ENCODE results near the gene KCNQ1. TPM values are rescaled to one million over a fixed set of nuclear protein-coding genes. Genes with fewer than 3 reads are reported as not detected.

Gene KCNQ1
- total RNA-seq, 1 donor from 2014 or later, result 0.16 TPM

- Mint-ChIP-seq H3K9me3 (ENCODE audit: unreplicated experiment) (no peaks in the 10 kb centered on the region), H3K27ac (ENCODE audit: unreplicated experiment) (no peak overlapping the region), H3K4me3 (ENCODE audit: unreplicated experiment) (no peak overlapping the region), H3K36me3 (ENCODE audit: unreplicated experiment) (no peaks in the 10 kb centered on the region), H3K27me3 (ENCODE audit: unreplicated experiment) (no peaks in the 10 kb centered on the region), H3K4me1 (ENCODE audit: unreplicated experiment) (peaks cover 9% of the 10 kb centered on the region)
- DNase-seq (ENCODE audit: extremely low spot score, unreplicated experiment), result no peak
- no peak for TF ChIP-seq CTCF (IDR thresholded peaks at IDR 0.05)
These were observed 130.8 kb downstream of the KCNQ1 start for GRCh38 chr11:2575591-2576051.

- H3K4me1 Mint-ChIP-seq (ENCODE audit: unreplicated experiment), result peaks cover 9% of the 10 kb centered on the region
- TF ChIP-seq CTCF (IDR thresholded peaks at IDR 0.05), result no peak
- no peak for DNase-seq (ENCODE audit: extremely low spot score, unreplicated experiment)
- no peaks in the 10 kb centered on the region for H3K9me3 Mint-ChIP-seq (ENCODE audit: unreplicated experiment)
- H3K4me3 Mint-ChIP-seq (ENCODE audit: unreplicated experiment), result no peak overlapping the region
- H3K36me3 Mint-ChIP-seq (ENCODE audit: unreplicated experiment), result no peaks in the 10 kb centered on the region
- no peak overlapping the region for H3K27ac Mint-ChIP-seq (ENCODE audit: unreplicated experiment)
- no peaks in the 10 kb centered on the region for H3K27me3 Mint-ChIP-seq (ENCODE audit: unreplicated experiment)
These were observed 131.3 kb downstream of the KCNQ1 start for GRCh38 chr11:2576111-2576510.

GRCh38 chr11:2576549-2576948 lies 131.7 kb downstream of the KCNQ1 start:
- H3K27me3 Mint-ChIP-seq (ENCODE audit: unreplicated experiment), result no peaks in the 10 kb centered on the region
- no peaks in the 10 kb centered on the region for H3K36me3 Mint-ChIP-seq (ENCODE audit: unreplicated experiment)
- peaks cover 9% of the 10 kb centered on the region for H3K4me1 Mint-ChIP-seq (ENCODE audit: unreplicated experiment)
- DNase-seq (ENCODE audit: extremely low spot score, unreplicated experiment), result no peak
- no peaks in the 10 kb centered on the region for H3K9me3 Mint-ChIP-seq (ENCODE audit: unreplicated experiment)
- no peak overlapping the region for H3K27ac Mint-ChIP-seq (ENCODE audit: unreplicated experiment)
- TF ChIP-seq CTCF (IDR thresholded peaks at IDR 0.05), result no peak
- no peak overlapping the region for H3K4me3 Mint-ChIP-seq (ENCODE audit: unreplicated experiment)

GRCh38 chr11:2577031-2577990 lies 132.5 kb downstream of the KCNQ1 start:
- Mint-ChIP-seq H3K27me3 (ENCODE audit: unreplicated experiment) (no peaks in the 10 kb centered on the region), H3K9me3 (ENCODE audit: unreplicated experiment) (no peaks in the 10 kb centered on the region), H3K36me3 (ENCODE audit: unreplicated experiment) (no peaks in the 10 kb centered on the region), H3K4me1 (ENCODE audit: unreplicated experiment) (peaks cover 9% of the 10 kb centered on the region), H3K27ac (ENCODE audit: unreplicated experiment) (no peak overlapping the region), H3K4me3 (ENCODE audit: unreplicated experiment) (no peak overlapping the region)
- TF ChIP-seq CTCF (IDR thresholded peaks at IDR 0.05), result no peak
- DNase-seq (ENCODE audit: extremely low spot score, unreplicated experiment), result no peak

Measured in osteocyte (in vitro differentiated cells).